Measurements from ENCODE around the gene DCST2. TPM values are rescaled to one million over a fixed set of nuclear protein-coding genes. Genes with fewer than 3 reads are reported as not detected.

Gene DCST2
- total and polyA plus RNA-seq, 9 of the 15 experiments (the other 6 are each of a cell fraction or from before 2014, with no cell fraction given) = 0.09 to 0.49 (median 0.11) TPM; not detected in 3

GRCh38 chr1:155079487-155080311 lies 46.1 kb upstream of the DCST2 start (continued):
- TF ChIP-seq THAP7 (CRISPR knock-in tag; IDR thresholded peaks at IDR 0.05) (no peak), MYBL2 (IDR thresholded peaks at IDR 0.05; ENCODE audit: low read depth) (no peak), MYBL2 (CRISPR knock-in tag; IDR thresholded peaks at IDR 0.05; ENCODE audit: borderline replicate concordance) (no peak), ZNF696 (CRISPR knock-in tag; conservative IDR thresholded peaks at IDR 0.05) (no peak), MBD2 (IDR thresholded peaks at IDR 0.05; ENCODE audit: borderline replicate concordance, low read depth) (no peak), GTF2B (IDR thresholded peaks at IDR 0.05; ENCODE audit: extremely low read depth, insufficient read length) (no peak), ZNF133 (CRISPR knock-in tag; IDR thresholded peaks at IDR 0.05) (no peak), HDAC3 (IDR thresholded peaks at IDR 0.05; ENCODE audit: borderline replicate concordance, partially characterized antibody) (no peak), SETDB1 (IDR thresholded peaks at IDR 0.05; ENCODE audit: low read length) (no peak), XRCC4 (IDR thresholded peaks at IDR 0.05; ENCODE audit: extremely low read depth, insufficient read depth, insufficient read length) (no peak), MAFK (IDR thresholded peaks at IDR 0.05; ENCODE audit: low read length) (no peak), NFIX (CRISPR knock-in tag; IDR thresholded peaks at IDR 0.05; ENCODE audit: low read depth) (no peak), MCM7 (IDR thresholded peaks at IDR 0.05) (no peak), ZNF511 (CRISPR knock-in tag; IDR thresholded peaks at IDR 0.05) (no peak), KDM4B (IDR thresholded peaks at IDR 0.05; ENCODE audit: borderline replicate concordance in 2 of 2, low read depth in 1 of 2) (no peak), EGR1 (conservative IDR thresholded peaks at IDR 0.05) (no peak), RBM17 (IDR thresholded peaks at IDR 0.05; ENCODE audit: borderline replicate concordance, low read depth, low read length) (no peak), XRCC3 (IDR thresholded peaks at IDR 0.05) (no peak), PHB (CRISPR knock-in tag; IDR thresholded peaks at IDR 0.05) (no peak), SLC30A9 (CRISPR knock-in tag; IDR thresholded peaks at IDR 0.05) (no peak), PBX2 (CRISPR knock-in tag; IDR thresholded peaks at IDR 0.05; ENCODE audit: low read depth) (no peak), PBX2 (tag; conservative IDR thresholded peaks at IDR 0.05; ENCODE audit: low read depth) (no peak), RAD21 (CRISPR knock-in tag; conservative IDR thresholded peaks at IDR 0.05 in 1 of 2, IDR thresholded peaks at IDR 0.05 in 1 of 2) (no peak), ZNF232 (CRISPR knock-in tag; IDR thresholded peaks at IDR 0.05) (no peak), TCF3 (CRISPR knock-in tag; IDR thresholded peaks at IDR 0.05) (0 out of 2 replicates have a peak, but pooled peaks have one; percentile 7), POLR2B (IDR thresholded peaks at IDR 0.05; ENCODE audit: low read depth, partially characterized antibody) (no peak)

Data from K562 (cell line).